HG03097 (cell line): Measurements from ENCODE around the gene RPIA.
"Not testable (repeated sequence)": the region's sequence is repeated elsewhere in the genome, so short reads cannot be mapped to it uniquely, and the experiment has no call there.

Experiments
- ATAC-seq: cut with Tn5 transposase; IDR thresholded peaks from one replicate; pipeline ENCODE4 v1.9.1; 2021; ENCODE audit not compliant: unreplicated experiment, low FRiP score

Gene RPIA

DNA sequence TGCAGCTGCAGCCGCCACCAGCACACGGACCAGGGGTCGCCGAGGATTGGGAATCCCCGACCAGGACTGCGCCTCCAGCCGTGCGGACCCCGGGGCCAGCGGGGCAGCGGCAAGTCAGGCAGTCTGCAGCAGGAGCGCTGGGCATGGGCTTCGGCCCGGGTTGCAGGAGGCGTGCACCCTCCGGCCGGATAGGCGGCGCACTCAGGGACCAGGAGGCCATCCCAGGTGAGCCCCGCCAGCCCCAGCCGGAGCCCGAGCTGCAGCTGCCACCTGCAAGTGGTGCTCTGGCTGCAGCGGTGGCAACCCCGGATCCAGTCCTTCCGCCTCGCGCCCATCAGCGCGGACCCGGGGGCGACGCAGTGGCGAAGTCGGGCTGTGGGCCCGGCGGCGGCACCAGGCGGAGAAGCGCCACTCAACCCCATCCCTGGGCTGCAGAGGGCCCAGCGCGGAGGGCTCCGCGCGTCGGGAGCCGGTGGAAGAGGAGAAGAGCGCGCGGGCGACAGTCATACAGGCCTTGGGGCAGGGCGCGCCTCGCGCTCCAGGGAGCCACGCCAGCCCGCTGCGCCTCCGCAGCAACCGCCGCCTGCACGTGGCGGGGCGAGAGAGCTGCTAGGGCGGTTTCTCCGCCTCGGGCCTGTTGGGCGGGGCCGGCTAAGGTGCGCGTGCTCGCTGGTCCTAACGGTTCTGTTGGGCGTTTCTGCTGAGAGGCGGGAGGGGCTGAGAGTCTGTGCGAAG lies 73.8 kb downstream of the RPIA start:
- no peak for ATAC-seq

DNA sequence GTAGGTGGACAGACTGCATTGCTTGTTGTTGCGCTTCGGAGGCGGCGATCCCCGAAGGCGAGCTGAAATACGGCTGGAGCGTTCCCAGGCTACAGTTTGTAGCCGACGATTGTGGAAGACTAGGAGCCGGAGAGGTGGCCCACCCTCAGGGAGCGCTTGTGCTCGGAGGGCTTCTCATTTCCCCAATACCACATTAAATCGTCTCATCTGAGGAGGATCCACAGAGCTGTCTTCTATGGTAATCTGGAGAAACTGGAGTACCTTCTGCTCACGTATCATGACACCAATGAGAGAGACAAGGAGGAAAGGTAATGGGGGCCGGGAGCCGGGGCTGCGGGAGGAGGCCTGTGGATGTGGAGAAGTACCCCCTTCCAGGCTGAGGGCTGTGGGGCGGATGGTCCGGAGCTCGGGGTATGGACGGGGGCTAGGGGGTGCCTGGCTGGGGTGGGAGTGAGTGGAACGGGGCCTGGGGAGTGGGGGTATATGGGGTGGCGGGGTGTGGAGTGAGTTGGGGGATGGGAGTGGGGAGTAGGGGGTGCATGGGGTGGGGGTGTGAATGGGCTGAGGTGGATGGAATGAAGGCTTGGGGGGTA lies 74.5 kb downstream of the RPIA start:
- ATAC-seq, result not testable (repeated sequence)

DNA sequence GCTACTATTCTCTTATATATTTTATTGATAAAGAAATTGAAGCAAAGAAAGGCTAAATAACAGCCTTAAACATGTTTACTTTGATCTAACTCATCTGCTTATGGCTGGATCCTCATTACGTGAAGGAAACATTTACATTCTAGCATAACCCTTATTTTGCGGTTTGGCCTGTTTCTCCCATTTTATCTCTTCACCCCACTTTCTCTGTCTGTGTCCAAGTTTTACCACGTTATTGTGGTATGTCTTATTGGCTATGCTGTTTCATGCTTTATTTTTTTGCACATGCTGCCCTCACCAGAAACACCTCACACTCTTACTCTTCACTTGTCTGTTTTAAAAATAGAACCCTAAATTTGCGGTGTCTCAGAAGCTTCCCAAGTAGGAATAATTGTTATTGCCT lies 78.5 kb downstream of the RPIA start:
- no peak for ATAC-seq

DNA sequence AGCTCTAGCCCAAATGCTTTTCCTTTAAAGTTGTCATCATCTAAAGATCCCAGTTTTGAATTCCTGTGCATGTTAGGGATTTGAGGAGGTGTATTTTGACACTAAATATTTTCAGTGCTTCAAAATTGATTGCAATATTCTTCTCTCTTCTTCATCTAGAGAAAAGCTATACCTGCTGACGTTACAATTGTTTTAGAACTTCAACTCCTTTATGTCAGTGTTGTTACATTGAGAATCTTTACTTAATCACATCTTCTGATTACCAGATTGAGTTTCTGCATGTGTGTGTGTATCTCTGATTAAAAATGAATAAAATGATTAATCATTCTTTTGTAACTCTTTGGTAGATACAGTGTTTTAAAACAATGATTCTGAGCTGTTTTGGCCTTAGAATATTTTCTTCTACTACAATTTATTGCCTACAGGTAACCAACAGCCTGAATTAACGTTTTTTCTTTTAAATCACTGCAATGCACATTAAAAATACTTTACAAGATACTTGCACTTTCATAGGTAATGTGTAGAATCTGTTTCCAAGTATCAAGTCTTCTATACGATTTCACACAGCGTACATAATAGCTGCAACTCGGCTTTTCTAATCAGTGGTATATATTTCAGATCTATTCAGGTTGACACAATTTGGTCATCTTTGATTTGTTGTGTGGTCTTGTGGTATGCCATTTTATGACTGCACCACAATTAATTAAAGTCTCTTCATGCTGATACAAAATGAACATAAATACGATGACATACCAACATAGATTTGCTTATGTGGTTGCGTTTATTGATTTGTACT lies 82.0 kb downstream of the RPIA start:
- ATAC-seq, result not testable (repeated sequence)

DNA sequence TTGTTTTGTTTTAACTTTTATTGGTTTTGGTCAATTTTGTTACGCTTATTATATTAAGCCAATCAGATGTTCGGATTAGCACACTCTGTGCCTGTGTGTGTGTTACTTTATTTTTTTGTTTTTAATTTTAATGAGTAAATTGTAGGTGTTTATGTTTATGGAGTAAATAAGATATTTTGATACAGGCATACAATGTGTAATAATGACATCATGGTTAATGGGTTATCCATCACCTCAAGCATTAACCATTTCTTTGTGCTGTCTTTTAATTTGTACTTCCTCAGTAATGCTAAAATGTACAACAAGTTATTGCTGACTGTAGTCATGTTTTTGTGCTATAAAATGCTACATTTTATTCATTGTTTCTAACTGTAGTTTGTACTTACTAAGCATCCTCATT lies 97.7 kb downstream of the RPIA start:
- not testable (repeated sequence) for ATAC-seq

DNA sequence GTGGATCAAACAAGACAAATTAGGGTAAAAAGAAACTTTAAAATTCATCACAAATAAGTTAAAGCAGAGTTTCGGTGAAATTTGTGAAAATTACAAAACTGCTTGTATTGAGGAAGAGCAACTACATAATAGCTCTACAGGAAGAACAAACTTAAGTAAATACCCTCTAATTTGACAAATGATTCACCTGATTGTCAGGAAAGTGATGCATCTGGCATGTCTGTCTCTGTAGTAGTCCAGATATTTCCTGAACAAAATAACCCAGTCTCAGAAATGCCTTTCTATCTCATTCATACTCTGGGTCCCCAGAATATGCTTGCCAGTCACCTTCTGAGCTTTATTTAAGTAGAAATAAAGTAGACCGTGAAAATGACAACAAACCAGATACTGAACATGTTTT lies 104.5 kb downstream of the RPIA start:
- not testable (repeated sequence) for ATAC-seq

DNA sequence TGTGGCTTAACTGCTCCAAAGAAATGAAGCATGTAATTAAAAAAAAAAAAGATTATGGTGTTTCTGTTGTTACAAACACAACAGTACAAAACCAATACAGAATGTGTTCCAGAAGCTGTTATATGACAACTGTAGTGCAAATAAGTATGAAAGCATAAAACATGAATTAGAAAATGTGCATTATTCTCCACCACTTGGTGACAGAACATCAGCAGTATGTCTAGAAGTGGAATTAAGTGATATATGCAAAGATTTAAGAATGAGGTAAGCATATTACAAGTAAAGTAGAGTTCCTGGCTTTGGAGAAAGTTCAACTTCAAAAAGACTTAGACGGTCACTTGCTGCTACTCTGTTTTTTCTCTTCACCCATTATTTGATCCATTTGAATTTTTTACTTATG lies 105.0 kb downstream of the RPIA start:
- ATAC-seq, result not testable (repeated sequence)

DNA sequence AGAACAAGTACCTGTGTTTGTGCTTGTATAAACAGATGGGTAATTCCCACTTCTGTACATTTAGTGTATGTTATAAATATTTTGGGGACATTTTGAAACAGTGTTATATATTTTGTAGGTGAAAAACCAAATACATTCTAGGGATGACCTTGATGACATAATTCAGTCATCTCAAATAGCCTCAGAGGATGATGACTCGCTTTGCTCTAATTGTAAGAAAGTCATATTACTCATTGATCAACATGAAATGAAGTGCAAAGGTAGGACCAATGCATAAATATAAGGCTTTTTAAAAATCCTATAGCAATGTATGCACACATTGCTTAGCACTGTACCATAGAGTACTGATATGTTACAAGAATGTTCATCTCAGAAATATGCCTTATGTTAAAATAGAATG lies 105.7 kb downstream of the RPIA start:
- ATAC-seq, result not testable (repeated sequence)
